Activated T-helper 17 cell treated with anti-CD3 and anti-CD28 coated beads, Interleukin-2, amount 50 U/mL, for 72 hours (primary cell): ENCODE measurements around the gene LYZL2. TPM values are rescaled to one million over a fixed set of nuclear protein-coding genes. Genes with fewer than 3 reads are reported as not detected.
"Not testable (repeated sequence)": the region's sequence is repeated elsewhere in the genome, so short reads cannot be mapped to it uniquely, and the experiment has no call there.

Experiments
- ATAC-seq: fragments of 150-1000 bp; cut with Tn5 transposase; replicated peaks from 2 replicates; pipeline ENCODE4 v1.10.0; 2021; ENCODE audit warnings: mild to moderate bottlenecking, moderate library complexity
- H3K27ac Mint-ChIP-seq: one replicate; pipeline ENCODE4 v1.8.0; 2022; ENCODE audit warnings: mixed read lengths
- H3K27me3 Mint-ChIP-seq: one replicate; pipeline ENCODE4 v1.8.0; 2022; ENCODE audit warnings: mixed read lengths
- H3K36me3 Mint-ChIP-seq: one replicate; pipeline ENCODE4 v1.8.0; 2022; ENCODE audit warnings: low read depth, mild to moderate bottlenecking, mixed read lengths
- H3K4me1 Mint-ChIP-seq: one replicate; pipeline ENCODE4 v1.8.0; 2022; ENCODE audit warnings: mixed read lengths
- H3K4me3 Mint-ChIP-seq: one replicate; pipeline ENCODE4 v1.8.0; 2022; ENCODE audit warnings: mild to moderate bottlenecking, mixed read lengths
- H3K9me3 Mint-ChIP-seq: one replicate; pipeline ENCODE4 v1.8.0; 2022; ENCODE audit warnings: mixed read lengths
- total RNA-seq, 2 donors: library from RNA; stranded (reverse); gene quantifications; one replicate each; pipeline ENCODE4 v1.2.3, GENCODE V29; 2022

LYZL2 gene
- total RNA-seq, 2 donors from 2014 or later, result not detected

DNA sequence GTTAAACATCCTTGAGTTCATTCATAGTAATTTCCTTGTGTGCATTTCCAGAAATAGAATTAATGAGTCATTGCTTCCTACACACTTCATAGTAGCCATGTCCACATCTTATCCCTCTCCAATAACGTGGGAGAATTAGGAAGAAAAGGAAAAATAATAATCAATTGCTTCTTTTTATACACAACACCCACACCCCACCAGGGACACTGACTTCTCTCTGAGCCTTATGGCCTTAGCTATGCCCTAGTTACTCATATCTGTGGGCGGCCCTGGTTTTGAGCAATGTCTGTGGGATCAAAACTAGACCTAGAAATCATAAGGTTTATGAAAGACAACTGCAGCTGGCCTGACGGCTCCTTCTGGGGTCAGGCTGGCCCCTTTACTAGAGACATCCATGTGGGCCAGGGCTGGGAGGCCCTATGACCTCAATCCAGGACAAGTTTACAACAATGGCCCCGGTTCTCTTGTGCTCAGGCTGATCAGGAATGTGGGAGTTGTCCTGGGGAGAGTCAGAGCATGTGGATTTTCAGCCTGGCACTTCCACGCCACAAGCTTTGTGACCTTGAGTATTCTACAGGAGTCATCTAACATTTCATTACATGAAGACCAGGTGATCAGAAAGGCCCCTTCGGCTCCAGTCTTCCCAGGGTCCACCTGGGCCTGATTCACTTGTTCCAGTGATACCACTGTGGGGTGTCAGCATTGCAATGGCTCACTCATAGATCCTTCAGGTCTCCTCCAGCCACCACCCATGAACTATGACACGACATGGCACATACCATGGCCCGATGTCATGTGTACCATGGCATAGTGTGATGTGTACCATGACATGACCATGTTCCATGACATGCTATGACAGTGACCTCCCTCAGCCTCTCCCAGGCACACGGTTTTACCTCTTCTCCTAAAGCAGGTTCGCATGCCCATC, 22.2 kb upstream of the LYZL2 start:
- Mint-ChIP-seq H3K27ac (peak overlapping the region; percentile 44), H3K4me3 (peak overlapping the region; percentile 19), H3K27me3 (peaks cover 26% of the 10 kb centered on the region)
- H3K36me3 Mint-ChIP-seq, H3K9me3 Mint-ChIP-seq, H3K4me1 Mint-ChIP-seq: not testable (repeated sequence)
- ATAC-seq, result peak; percentile 73

DNA sequence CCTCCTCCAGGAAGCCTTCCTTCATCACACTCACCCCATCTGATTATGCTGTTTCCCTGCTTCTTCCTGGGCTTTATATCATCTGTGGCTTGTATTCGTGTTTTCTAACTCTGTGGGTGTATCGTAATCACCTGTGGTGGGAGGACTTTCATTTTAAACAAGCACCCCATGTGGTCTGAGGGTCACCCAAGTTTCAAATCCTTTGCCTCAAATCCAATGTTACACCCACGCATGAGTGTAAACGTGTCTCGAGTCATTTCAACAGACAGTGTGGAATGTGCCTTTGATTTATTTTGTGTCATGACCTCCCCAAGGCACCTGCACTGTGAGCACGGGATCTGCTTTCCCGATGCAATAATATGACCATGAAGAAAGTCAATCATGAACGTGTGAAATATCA, 17.5 kb upstream of the LYZL2 start:
- peak overlapping the region; percentile 56 for H3K4me3 Mint-ChIP-seq
- peaks cover 5% of the 10 kb centered on the region for H3K9me3 Mint-ChIP-seq
- peaks cover 19% of the 10 kb centered on the region for H3K4me1 Mint-ChIP-seq
- ATAC-seq, result peak; percentile 73
- H3K36me3 Mint-ChIP-seq, result peaks cover 4% of the 10 kb centered on the region
- peaks cover 37% of the 10 kb centered on the region for H3K27me3 Mint-ChIP-seq
- peak overlapping the region; percentile 75 for H3K27ac Mint-ChIP-seq

DNA sequence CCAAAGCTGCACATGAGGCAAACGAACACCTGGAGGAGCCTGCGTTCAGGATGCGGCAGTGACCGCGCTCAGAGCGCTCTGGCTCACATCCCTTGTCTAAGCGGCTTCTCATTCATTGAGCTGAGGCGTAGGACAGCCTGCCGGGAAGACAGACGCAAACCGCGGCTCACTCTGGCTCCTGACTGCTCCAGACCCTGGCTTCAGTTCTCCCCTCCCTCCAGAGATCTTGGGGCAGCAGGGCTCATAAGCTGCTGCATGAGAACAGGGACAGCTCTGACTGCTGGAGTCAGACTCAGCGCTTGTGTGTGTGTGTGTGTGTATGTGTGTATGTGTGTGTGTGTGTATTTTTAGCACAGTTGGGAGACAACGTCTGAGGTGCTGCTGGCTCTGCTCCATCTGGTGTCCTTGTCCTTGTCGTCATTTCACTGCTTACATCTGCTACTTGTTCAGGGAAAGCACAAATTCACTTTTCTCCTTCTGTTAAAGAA, 15.8 kb upstream of the LYZL2 start:
- H3K4me3 Mint-ChIP-seq, result peak overlapping the region; percentile 56
- peaks cover 19% of the 10 kb centered on the region for H3K4me1 Mint-ChIP-seq

DNA sequence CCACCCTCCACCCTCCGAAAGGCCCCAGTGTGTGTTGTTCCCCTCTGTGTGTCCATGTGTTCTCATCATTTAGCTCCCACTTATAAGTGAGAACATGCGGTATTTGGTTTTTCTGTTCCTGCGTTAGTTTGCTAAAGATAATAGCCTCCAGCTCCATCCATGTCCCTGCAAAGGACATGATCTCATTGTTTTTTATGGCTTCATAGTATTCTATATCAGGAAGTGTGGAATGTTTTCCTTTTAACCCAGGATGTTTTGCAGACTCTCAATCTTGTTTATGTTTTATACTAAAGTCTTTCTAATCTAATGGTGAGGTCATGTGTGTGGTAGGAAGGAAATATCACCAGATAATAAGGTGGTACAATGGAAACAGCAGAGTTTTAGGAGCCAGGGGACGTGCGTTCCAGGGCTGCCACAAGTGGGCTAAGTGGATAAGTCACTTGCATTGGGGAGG, 14.9 kb upstream of the LYZL2 start:
- H3K4me1 Mint-ChIP-seq, result peaks cover 19% of the 10 kb centered on the region
- H3K4me3 Mint-ChIP-seq, H3K36me3 Mint-ChIP-seq, ATAC-seq, H3K9me3 Mint-ChIP-seq, H3K27ac Mint-ChIP-seq: not testable (repeated sequence)
- H3K27me3 Mint-ChIP-seq, result peaks cover 40% of the 10 kb centered on the region

More for the DNA sequence above, 15.8 kb upstream of the LYZL2 start:
- Mint-ChIP-seq H3K27ac (peak overlapping the region; percentile 71), H3K36me3 (peaks cover 4% of the 10 kb centered on the region), H3K27me3 (peaks cover 41% of the 10 kb centered on the region), H3K9me3 (peaks cover 5% of the 10 kb centered on the region)
- ATAC-seq, result peak; percentile 41

DNA sequence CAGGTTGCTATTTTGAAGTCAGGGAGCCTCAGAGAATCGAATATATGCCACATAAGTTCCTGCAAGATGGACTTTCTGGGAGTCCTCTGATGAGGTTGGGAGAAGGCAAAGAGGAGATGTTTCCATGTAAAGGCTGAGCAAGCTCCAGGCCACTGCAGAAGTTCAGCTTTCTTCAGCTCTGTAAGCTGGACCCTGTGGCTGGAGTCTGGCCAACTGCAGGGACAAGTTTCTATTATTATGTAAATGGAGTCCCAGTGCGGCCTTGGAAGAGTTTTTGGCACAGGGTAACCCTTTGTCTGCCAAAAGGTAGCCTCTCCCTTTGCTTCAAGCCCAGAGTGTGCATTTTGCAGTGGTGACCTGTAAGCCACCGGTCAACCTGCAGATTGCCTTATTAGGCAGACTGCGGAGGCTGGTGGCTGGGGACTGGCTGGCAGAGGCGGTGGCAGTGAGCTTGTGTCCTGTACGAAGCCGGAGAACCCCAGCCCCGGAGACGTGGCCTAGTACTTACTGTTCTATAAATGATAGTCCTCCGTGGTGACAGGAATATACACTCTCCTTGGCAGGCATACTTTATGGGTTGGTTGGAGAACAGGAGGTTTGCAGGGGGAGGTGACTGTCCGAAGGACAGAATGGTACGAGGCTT, 14.1 kb upstream of the LYZL2 start:
- H3K4me3 Mint-ChIP-seq, result not testable (repeated sequence)
- peaks cover 33% of the 10 kb centered on the region for H3K27me3 Mint-ChIP-seq

DNA sequence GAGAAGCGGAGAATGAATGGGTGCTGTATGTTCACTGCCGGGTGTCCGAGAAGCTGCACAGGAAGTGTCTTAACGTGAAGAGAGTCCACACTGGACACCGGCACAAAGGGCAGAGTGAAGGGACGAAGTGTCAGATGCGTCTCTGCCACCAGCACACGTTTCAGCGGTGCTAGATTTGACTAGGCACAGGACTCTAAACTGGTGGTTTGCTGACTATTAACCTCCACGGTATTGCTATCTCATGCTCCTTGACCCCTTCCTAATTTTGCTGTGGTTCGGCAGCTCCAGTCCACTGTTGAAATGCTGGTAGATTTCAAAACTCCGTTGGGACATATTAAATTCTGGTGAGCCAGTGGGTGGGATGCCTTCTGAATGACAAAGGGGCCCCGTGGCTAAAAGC, 13.3 kb upstream of the LYZL2 start:
- not testable (repeated sequence) for H3K4me3 Mint-ChIP-seq, ATAC-seq, H3K9me3 Mint-ChIP-seq

More for the DNA sequence above, 14.1 kb upstream of the LYZL2 start:
- not testable (repeated sequence) for H3K9me3 Mint-ChIP-seq, H3K27ac Mint-ChIP-seq, ATAC-seq, H3K36me3 Mint-ChIP-seq
- peaks cover 15% of the 10 kb centered on the region for H3K4me1 Mint-ChIP-seq

DNA sequence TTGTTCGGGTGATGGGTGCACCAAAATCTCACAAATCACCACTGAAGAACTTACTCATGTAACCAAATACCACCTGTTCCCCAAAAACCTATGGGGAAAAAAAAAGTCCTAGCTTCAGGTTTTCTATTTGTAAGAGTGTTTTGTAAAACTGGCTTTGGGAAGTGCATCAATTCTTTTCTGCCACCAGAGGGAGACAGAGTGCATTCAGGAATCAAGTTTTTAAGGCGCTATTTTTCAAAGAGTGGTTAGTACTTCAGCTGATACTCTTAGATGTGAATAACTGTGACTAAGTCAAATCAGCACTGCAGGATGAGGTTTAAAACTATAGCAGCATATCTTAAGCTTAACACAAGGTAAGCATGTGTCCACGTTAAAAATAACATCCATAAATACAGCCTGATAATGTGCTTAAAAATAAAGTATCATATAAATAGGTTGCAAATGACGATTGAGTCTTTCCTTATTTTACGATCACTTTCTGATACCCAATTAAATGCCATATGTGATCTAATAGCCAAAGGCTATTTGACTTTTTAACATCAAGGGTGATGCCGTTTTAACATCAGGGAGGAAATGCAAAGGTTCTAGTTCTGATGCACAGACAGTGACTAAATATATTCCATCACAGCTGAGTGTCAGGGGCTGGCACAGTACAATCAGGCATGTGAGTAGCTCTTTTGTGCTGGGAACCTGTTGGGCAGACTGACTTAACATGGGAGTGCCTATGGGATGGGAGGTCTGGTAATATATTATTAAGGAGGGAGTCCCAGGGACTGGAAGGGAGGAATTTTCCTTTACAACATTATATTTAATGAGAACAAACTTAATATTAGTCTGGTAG, 10.6 kb upstream of the LYZL2 start:
- Mint-ChIP-seq H3K36me3 (no peaks in the 10 kb centered on the region), H3K9me3 (no peaks in the 10 kb centered on the region), H3K27me3 (peaks cover 32% of the 10 kb centered on the region), H3K4me3 (no peak overlapping the region), H3K4me1 (peaks cover 5% of the 10 kb centered on the region), H3K27ac (no peak overlapping the region)
- peak; percentile 50 for ATAC-seq

More for the DNA sequence above, 13.3 kb upstream of the LYZL2 start:
- H3K4me1 Mint-ChIP-seq, result peaks cover 17% of the 10 kb centered on the region
- not testable (repeated sequence) for H3K36me3 Mint-ChIP-seq, H3K27ac Mint-ChIP-seq
- peaks cover 33% of the 10 kb centered on the region for H3K27me3 Mint-ChIP-seq

DNA sequence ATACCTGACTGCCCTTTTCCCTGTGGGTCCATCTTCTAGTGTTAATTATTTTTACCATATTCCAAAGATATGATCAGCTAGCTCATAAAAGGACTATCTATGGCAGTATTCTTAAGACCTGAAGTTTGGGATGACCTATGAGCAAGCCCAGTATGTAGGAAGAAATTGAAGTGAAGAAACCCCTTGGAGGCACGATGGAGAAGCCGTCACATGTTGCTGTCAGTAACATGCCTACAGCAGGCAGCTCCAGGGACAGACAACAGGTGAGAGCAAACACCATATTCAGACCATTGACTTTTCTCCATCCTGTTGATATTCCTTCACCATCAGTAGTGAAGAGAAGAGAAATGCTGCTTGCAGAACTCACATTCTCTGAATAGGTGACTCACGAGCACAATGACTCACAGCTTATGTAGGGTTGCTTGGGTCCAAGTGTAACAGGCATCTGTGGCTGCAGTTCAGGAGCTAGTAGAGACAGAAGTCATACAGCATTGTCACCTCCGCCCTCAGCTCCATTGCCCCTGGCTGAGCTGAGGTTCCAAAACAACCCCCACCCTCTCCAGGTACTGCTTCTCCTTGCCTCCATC, 8.4 kb upstream of the LYZL2 start:
- Mint-ChIP-seq H3K27ac (no peak overlapping the region), H3K4me1 (peaks cover 4% of the 10 kb centered on the region), H3K36me3 (no peaks in the 10 kb centered on the region), H3K27me3 (peaks cover 23% of the 10 kb centered on the region), H3K4me3 (no peak overlapping the region), H3K9me3 (no peaks in the 10 kb centered on the region)
- ATAC-seq, result peak; percentile 96

DNA sequence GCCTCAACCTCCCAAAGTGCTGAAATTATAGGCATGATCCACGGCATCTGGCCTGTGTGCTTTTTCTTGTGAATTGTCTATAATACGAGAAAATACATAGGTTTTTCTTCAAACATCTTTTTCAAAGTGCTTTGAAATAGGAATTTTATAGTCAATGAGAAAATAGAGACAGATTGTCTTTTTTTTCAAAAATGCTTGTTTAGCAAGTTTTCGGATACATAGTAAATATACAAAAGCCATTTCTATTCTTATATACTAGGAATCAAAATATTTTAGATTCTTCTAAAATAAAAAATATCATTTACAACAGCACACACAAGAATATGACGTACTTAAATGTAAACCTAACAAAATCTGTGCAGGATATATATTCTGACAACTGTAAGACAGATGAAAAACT, 1.6 kb upstream of the LYZL2 start:
- Mint-ChIP-seq H3K27ac (no peak overlapping the region), H3K4me3 (no peak overlapping the region), H3K36me3 (no peaks in the 10 kb centered on the region), H3K27me3 (peaks cover 26% of the 10 kb centered on the region), H3K9me3 (no peaks in the 10 kb centered on the region), H3K4me1 (no peaks in the 10 kb centered on the region)
- ATAC-seq, result no peak

DNA sequence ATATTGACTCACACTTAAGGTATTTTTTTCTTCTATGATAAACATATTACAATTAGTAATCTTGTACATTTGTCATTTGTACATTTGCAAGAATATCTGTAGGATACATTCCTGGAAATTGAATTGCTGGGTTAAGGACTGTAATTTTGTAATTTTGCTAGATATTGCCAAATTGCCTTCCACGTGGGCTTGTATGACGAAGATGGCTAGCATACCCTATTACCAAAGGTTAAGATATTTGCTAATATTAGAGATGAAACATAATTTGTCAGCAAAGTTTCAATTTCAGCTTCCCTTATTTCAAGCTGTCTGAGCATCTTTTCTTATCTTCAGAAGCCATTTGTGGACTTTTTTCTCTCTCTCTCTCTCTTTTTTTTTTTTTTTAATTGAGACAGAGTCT, 1.0 kb upstream of the LYZL2 start:
- Mint-ChIP-seq H3K27me3 (peaks cover 23% of the 10 kb centered on the region), H3K4me1 (no peaks in the 10 kb centered on the region), H3K4me3 (no peak overlapping the region), H3K27ac (no peak overlapping the region), H3K9me3 (no peaks in the 10 kb centered on the region), H3K36me3 (no peaks in the 10 kb centered on the region)
- ATAC-seq, result no peak

DNA sequence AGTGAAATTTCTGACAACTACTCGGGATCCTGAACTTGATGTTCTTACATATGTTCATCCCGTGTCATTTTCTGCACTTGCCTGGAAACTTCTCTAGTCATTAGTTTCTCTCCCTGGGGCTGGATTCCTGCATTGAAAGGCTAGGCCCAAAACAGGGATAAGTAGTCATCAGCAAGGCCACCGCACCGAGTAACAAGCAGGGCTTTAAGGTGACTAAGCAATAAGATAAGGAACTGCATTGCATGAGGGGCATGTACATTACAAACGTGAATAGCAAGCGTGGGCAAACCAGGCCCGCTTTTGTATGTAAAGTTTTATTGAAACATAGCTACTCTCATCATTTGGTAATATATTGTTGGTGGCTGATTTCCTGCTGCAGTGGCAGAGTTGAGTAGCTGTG, 977 bp downstream of the LYZL2 start:
- not testable (repeated sequence) for H3K4me1 Mint-ChIP-seq, H3K9me3 Mint-ChIP-seq, H3K4me3 Mint-ChIP-seq, ATAC-seq, H3K36me3 Mint-ChIP-seq, H3K27ac Mint-ChIP-seq
- H3K27me3 Mint-ChIP-seq, result peaks cover 25% of the 10 kb centered on the region

DNA sequence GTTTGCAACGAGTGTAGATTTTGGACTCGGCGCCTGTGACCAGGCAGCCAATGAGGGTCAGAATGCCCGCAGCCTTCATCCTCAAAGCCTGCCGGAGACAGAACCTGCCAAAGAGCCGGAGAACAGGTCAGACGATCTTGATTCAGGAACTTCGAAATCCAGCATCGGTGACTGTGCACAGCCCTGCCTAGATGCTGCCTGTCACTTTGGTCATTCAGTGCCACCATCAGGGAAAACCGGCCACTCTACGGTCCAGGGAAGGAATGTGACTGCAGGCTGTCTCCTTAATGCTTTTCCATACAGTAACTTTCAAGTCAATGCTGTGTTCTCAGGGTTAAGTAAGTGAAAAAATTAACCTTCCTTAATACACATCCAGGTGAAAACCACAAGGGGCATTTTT, 2.7 kb downstream of the LYZL2 start:
- peaks cover 14% of the 10 kb centered on the region for H3K27me3 Mint-ChIP-seq
- not testable (repeated sequence) for H3K4me3 Mint-ChIP-seq, H3K36me3 Mint-ChIP-seq, ATAC-seq, H3K9me3 Mint-ChIP-seq, H3K4me1 Mint-ChIP-seq, H3K27ac Mint-ChIP-seq

DNA sequence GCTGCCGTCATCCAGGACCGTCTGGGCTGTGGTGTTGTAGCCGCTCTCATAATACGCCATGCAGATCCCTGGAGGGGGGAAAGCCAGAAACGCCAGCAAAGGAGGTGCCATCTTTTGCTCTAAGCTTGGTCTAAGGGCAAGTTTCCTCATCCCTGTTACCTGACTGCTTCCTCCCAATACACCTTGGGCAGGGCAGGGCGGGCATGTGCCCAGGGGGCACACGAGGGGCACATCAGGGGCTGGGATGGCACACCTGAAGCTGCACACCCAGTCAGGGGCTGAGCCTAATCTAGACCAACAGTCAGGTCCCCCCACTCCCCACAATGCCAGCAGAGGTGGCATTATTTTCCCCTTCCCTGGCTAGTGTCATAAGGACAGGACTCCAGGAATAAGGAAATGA, 3.4 kb downstream of the LYZL2 start:
- ATAC-seq, H3K27me3 Mint-ChIP-seq, H3K9me3 Mint-ChIP-seq, H3K4me1 Mint-ChIP-seq, H3K4me3 Mint-ChIP-seq, H3K27ac Mint-ChIP-seq, H3K36me3 Mint-ChIP-seq: not testable (repeated sequence)

DNA sequence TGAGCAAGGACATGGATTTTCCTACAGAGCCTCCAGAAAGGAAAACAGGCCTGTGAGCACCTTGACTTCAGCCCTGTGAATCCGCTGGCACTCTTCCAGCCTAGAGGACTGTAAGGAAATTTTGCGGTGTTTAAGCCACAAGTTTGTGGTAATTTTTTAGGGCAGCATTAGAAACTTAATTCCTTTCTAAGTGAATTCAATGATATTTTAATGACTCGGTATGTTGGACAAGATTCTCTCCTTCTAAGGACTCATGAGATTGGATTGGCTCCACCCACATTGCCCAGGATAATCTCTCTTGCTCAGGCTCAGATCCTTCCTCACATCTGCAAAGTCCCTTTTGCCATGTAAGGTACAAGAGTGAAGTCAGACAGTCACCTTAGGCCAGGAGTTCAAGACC, 4.5 kb downstream of the LYZL2 start:
- peaks cover 16% of the 10 kb centered on the region for H3K27me3 Mint-ChIP-seq
- no peak overlapping the region for H3K4me3 Mint-ChIP-seq
- H3K4me1 Mint-ChIP-seq, result peaks cover 5% of the 10 kb centered on the region
- no peaks in the 10 kb centered on the region for H3K36me3 Mint-ChIP-seq
- no peaks in the 10 kb centered on the region for H3K9me3 Mint-ChIP-seq
- no peak overlapping the region for H3K27ac Mint-ChIP-seq
- no peak for ATAC-seq
